GM23338 (cell line): ENCODE measurements around the gene CDC34. TPM values are rescaled to one million over a fixed set of nuclear protein-coding genes. Genes with fewer than 3 reads are reported as not detected.

Experiments
- ATAC-seq: fragments of 200-7000 bp; cut with Tn5 transposase; 3 replicates; pipeline ENCODE4 v1.9.1; 2020
- DNase-seq: peaks from one replicate; pipeline ENCODE4 v3.0.0-alpha.2; 2015; ENCODE audit warnings: low spot score
- H2AFZ ChIP-seq: fragments of 200-600 bp; sonication (generic); 2 replicates; pipeline ENCODE4 v1.8.0; 2016; ENCODE audit warnings: antibody characterized with exemption, mild to moderate bottlenecking, moderate library complexity
- H3F3A ChIP-seq: fragments of 200-600 bp; sonication (generic); replicated peaks from 2 replicates; pipeline ENCODE4 v1.8.0; 2017; ENCODE audit warnings: antibody characterized with exemption, mixed run types, low read depth
- H3K27ac ChIP-seq: fragments of 200-600 bp; sonication (generic); 2 replicates; pipeline ENCODE4 v1.6.1; 2016; ENCODE audit warnings: low read depth
- H3K27me3 ChIP-seq: fragments of 200-600 bp; sonication (generic); 2 replicates; pipeline ENCODE4 v1.8.0; 2016; ENCODE audit warnings: mild to moderate bottlenecking, mixed run types, moderate library complexity; ENCODE audit not compliant: insufficient read depth
- H3K36me3 ChIP-seq: fragments of 200-600 bp; sonication (generic); 2 replicates; pipeline ENCODE4 v1.8.0; 2016; ENCODE audit warnings: mild to moderate bottlenecking; ENCODE audit not compliant: insufficient read depth
- H3K4me1 ChIP-seq: fragments of 200-600 bp; sonication (generic); 2 replicates; pipeline ENCODE4 v1.8.0; 2016; ENCODE audit warnings: mild to moderate bottlenecking, moderate library complexity; ENCODE audit not compliant: insufficient read depth
- H3K4me2 ChIP-seq: fragments of 200-600 bp; sonication (generic); 2 replicates; pipeline ENCODE4 v1.7.1; 2017; ENCODE audit warnings: mixed run types
- H3K4me3 ChIP-seq: fragments of 200-600 bp; sonication (generic); 2 replicates; pipeline ENCODE4 v1.6.1; 2016; ENCODE audit warnings: mixed run types
- H3K79me2 ChIP-seq: fragments of 200-600 bp; sonication (generic); replicated peaks from 2 replicates; pipeline ENCODE4 v1.8.0; 2017; ENCODE audit warnings: mild to moderate bottlenecking; ENCODE audit not compliant: insufficient read depth
- H3K9me2 ChIP-seq: fragments of 200-600 bp; sonication (generic); 2 replicates; pipeline ENCODE4 v1.8.0; 2017; ENCODE audit not compliant: insufficient read depth
- H4K20me1 ChIP-seq: fragments of 200-600 bp; sonication (generic); replicated peaks from 2 replicates; pipeline ENCODE4 v1.8.0; 2017; ENCODE audit warnings: mild to moderate bottlenecking; ENCODE audit not compliant: insufficient read depth
- H3K27ac Mint-ChIP-seq: 2 replicates; pipeline ENCODE4 v1.8.0; 2020; ENCODE audit warnings: inconsistent platforms, mild to moderate bottlenecking, moderate library complexity, mixed read lengths
- H3K27me3 Mint-ChIP-seq: 3 replicates; pipeline ENCODE4 v1.8.0; 2022; ENCODE audit warnings: low read depth, mild to moderate bottlenecking, moderate library complexity, mixed read lengths, inconsistent platforms; ENCODE audit not compliant: insufficient read depth, poor library complexity
- H3K36me3 Mint-ChIP-seq: 3 replicates; pipeline ENCODE4 v1.8.0; 2021; ENCODE audit warnings: low read depth, mild to moderate bottlenecking, inconsistent platforms, moderate library complexity, mixed read lengths
- H3K4me1 Mint-ChIP-seq: 3 replicates; pipeline ENCODE4 v1.8.0; 2020; ENCODE audit warnings: mild to moderate bottlenecking, inconsistent platforms, mixed read lengths
- H3K4me3 Mint-ChIP-seq: 3 replicates; pipeline ENCODE4 v1.8.0; 2021; ENCODE audit warnings: moderate library complexity, mild to moderate bottlenecking, inconsistent platforms, mixed read lengths
- H3K9me3 Mint-ChIP-seq: 3 replicates; pipeline ENCODE4 v1.8.0; 2020; ENCODE audit warnings: moderate library complexity, mild to moderate bottlenecking, inconsistent platforms, mixed read lengths
- CTCF ChIP-seq, 2 experiments: fragments of 200-600 bp in 1 of 2; sonication (generic) in 1 of 2; conservative IDR thresholded peaks; 2 replicates each; pipeline versions ENCODE4 v1.5.1 to v1.6.1; 2016 to 2017; ENCODE audit warnings: antibody characterized with exemption in 2 of 2, low read depth in 2 of 2, mild to moderate bottlenecking in 2 of 2, moderate library complexity in 1 of 2
- EZH2 ChIP-seq: fragments of 200-600 bp; sonication (generic); IDR thresholded peaks from one replicate; pipeline ENCODE4 v1.8.0; 2017; ENCODE audit warnings: antibody characterized with exemption, mild to moderate bottlenecking, low read depth; ENCODE audit not compliant: unreplicated experiment
- EZH2phosphoT487 ChIP-seq: fragments of 200-600 bp; sonication (generic); IDR thresholded peaks from one replicate; pipeline ENCODE4 v1.8.1; 2018; ENCODE audit warnings: antibody characterized with exemption; ENCODE audit not compliant: unreplicated experiment
- JUNB ChIP-seq: IDR thresholded peaks from one replicate; pipeline ENCODE4 v1.6.1; 2016; ENCODE audit warnings: antibody characterized with exemption; ENCODE audit not compliant: unreplicated experiment
- NANOG ChIP-seq: IDR thresholded peaks from 2 replicates; pipeline ENCODE4 v1.6.1; 2016; ENCODE audit warnings: antibody characterized with exemption, borderline replicate concordance
- POLR2AphosphoS5 ChIP-seq: IDR thresholded peaks from 2 replicates; pipeline ENCODE4 v1.6.1; 2016; ENCODE audit warnings: antibody characterized with exemption, low read depth
- REST ChIP-seq: IDR thresholded peaks from one replicate; pipeline ENCODE4 v1.6.1; 2018; ENCODE audit warnings: antibody characterized with exemption; ENCODE audit not compliant: unreplicated experiment
- ZNF462 ChIP-seq: fragments of 250-450 bp; sonication (Bioruptor Pico); IDR thresholded peaks from 2 replicates; pipeline ENCODE4 v1.5.0; 2020; ENCODE audit warnings: mild to moderate bottlenecking, moderate library complexity
- polyA plus RNA-seq: library from polyadenylated mRNA; unstranded; fragments of >200 nt; fragmentation: Nextera tagmentation; extraction: Ambion mirVana; gene quantifications from 2 replicates; pipeline ENCODE4 v1.2.1, GENCODE V29; 2016
- total RNA-seq: library from RNA; depleted of rRNA; stranded (reverse); fragments of >200 nt; shearing (Covaris generic); gene quantifications from 2 replicates; pipeline ENCODE4 v1.2.3, GENCODE V29; 2014
- TF ChIP-seq, protein P1 (sequence below): IDR thresholded peaks from 2 replicates; pipeline ENCODE4 v1.6.1; 2016; ENCODE audit warnings: antibody characterized with exemption

CDC34 gene
- total and polyA plus RNA-seq, 2 experiments from 2014 or later = 114 to 148 TPM

DNA sequence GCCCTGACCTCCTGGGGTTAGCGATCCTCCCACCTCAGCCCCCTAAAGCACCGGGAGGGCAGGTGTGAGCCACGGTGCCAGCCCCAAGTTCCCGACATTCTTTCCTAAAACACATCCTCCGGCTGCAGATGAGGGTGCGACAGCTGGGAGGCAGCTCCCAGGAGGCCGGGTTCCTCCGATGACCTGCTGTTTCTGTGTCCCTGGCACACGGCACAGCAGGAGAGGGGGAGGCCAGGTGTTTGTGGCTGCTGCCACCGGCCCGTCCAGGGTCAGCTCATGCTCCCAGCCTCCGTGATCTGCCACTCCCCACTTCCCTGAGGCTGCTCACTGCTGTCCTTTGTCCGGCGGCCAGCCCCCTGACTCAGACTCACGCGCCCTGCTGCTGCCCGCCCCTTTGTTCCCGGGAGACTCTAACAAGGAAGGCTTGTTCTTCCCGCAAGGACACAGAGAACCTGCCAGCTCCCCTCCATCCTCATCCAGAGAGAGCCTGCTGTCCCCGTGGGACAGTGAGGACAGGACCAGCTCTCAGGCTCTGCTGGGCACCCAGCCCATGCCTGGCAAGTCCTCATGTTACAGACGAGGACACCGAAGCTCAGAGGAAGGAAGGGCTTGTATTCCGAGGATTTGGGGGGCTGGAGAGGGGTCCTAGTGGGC, 45.9 kb upstream of the CDC34 start (continued):
- TF ChIP-seq NANOG (no peak), CTCF (conservative IDR thresholded peaks at IDR 0.05; ENCODE audit: low read depth in 2 of 2) (no peak), REST (no peak), POLR2AphosphoS5 (no peak), EZH2 (no peak), JUNB (no peak)
- TF ChIP-seq, protein P1, sequence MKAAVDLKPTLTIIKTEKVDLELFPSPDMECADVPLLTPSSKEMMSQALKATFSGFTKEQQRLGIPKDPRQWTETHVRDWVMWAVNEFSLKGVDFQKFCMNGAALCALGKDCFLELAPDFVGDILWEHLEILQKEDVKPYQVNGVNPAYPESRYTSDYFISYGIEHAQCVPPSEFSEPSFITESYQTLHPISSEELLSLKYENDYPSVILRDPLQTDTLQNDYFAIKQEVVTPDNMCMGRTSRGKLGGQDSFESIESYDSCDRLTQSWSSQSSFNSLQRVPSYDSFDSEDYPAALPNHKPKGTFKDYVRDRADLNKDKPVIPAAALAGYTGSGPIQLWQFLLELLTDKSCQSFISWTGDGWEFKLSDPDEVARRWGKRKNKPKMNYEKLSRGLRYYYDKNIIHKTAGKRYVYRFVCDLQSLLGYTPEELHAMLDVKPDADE = no peak

- Histone ChIP-seq H3K27ac (0 out of 2 replicates have a peak overlapping the region, but pooled peaks have one; percentile 59), H3K27me3 (peaks cover 6% of the 10 kb centered on the region; the same call in 1 of the 2 replicates), H2AFZ (peak overlapping the region; percentile 85), H4K20me1 (no peaks in the 10 kb centered on the region), H3K79me2 (no peaks in the 10 kb centered on the region), H3K4me2 (peak overlapping the region; percentile 92), H3K36me3 (no peaks in the 10 kb centered on the region), H3K4me3 (peak overlapping the region; percentile 86), H3F3A (peaks cover 12% of the 10 kb centered on the region), H3K4me1 (peaks cover 8% of the 10 kb centered on the region; the same call in 1 of the 2 replicates), H3K9me2 (no peaks in the 10 kb centered on the region)
- Mint-ChIP-seq H3K27ac (no peak overlapping the region), H3K9me3 (peaks cover 7% of the 10 kb centered on the region), H3K4me1 (peaks cover 17% of the 10 kb centered on the region), H3K27me3 (peaks cover 30% of the 10 kb centered on the region), H3K36me3 (no peaks in the 10 kb centered on the region), H3K4me3 (peak overlapping the region; percentile 79)
- DNase-seq (peak; percentile 96), ATAC-seq (peak; percentile 85)
- TF ChIP-seq EZH2phosphoT487 (no peak), JUNB (no peak), POLR2AphosphoS5 (peak; percentile 82), EZH2 (no peak), NANOG (no peak), ZNF462 (CRISPR knock-in tag) (no peak)
Measured at GRCh38 chr19:488505-489417, 42.8 kb upstream of the CDC34 start.
